Activated CD8-positive, alpha-beta memory T cell treated with anti-CD3 and anti-CD28 coated beads, Interleukin-2, amount 50 U/mL, for 1 hour (primary cell): Measurements from ENCODE around the gene MED4.
A peak's percentile ranks its signal among the peaks of the same experiment; 100 is the strongest.

ENCODE experiments used
- DNase-seq: peaks from one replicate; pipeline ENCODE4 v3.0.0-alpha.2; 2020; ENCODE audit errors: extremely low read depth

MED4 gene

DNA sequence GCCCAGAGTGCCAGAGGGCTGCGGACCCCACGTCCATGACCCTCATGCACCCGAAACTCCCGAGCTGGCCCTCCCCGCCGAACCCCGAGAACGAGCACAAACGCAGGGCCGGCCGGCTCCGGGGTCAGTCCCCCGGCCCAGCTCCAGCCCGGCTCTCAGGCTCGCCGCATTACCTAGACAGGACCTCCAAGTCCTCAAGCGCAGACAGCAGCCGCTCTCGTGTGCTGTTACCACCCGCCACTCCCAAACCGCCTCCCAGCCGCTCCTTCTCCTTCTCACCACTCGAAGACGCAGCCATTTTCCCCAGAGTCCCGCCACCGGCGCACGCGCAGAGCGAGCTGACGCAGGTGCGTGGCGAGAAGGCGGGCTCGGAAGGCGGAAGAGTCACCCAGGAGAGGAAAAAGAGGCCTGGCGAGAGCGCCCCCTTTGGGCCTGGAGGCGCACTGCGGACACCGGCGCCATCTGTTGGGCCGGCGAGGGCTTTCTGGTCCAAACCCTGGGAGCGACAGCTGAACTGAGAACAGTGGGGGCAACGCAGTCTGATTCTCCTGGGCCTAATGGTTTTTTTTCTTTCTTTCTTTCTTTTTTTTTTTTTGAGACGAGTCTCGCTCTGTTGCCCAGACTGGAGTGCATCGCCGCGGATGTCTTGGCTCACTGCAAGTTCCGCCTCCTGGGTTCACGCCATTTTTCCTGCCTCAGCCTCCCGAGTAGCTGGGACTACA lies at the start of gene MED4:
TSS of gene MED4 (minus strand) at position 324 of the 722 bp plus-strand sequence. CDS start at position 298, 26 bp downstream.
- peak; percentile 92 for DNase-seq

DNA sequence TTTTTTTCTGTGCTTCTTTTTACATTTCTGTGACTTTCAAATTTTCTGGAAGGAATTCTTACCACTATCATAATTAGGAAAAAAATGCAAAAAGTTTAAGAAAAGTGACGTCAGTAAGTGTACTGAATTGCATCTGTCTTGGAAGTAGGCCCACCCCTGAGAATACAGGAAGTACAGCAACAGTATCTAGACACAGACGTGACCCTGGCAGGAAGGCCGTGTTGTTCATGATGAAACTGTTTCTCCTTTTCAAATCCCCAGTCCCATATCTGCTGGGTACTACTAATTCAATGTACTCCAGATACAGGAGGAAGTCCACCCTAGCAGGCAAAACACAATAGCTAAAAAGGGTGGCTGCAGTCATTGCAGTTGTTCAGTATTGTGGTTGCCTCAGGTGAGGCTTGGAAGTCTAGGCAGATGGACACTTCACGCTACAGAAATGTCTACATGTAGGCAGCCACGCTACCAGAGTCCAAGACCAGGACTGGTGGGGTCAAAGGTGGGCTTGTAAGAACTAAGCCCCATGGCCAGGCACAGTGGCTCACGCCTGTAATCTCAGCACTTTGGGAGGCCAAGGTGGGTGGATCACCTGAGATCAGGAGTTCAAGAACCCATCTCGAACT lies 49.6 kb upstream of the MED4 start:
- DNase-seq: no peak

DNA sequence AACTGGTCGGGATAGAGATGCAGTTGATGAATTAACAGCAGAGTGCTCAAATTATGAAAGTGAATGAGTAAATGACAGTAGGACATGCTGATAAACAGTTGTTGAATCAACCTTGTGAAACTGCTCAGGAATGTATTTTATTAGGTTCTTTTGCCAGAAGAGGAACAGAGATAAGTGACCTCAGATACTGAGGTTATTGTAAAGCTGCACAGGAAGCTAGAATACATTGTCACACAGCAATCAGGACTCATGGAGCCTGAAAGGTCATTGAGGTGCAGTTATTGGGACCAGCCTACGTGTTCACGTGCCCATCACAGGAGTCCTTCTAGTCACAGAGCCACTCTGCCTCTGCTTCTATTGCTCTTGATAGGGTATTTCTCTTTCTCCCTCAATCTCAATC lies 47.5 kb upstream of the MED4 start:
- DNase-seq: no peak

- no peak for DNase-seq
These were observed 43.4 kb upstream of the MED4 start for GRCh38 chr13:48138270-48138669.

GRCh38 chr13:48132961-48133360 lies 38.1 kb upstream of the MED4 start:
- no peak for DNase-seq

DNA sequence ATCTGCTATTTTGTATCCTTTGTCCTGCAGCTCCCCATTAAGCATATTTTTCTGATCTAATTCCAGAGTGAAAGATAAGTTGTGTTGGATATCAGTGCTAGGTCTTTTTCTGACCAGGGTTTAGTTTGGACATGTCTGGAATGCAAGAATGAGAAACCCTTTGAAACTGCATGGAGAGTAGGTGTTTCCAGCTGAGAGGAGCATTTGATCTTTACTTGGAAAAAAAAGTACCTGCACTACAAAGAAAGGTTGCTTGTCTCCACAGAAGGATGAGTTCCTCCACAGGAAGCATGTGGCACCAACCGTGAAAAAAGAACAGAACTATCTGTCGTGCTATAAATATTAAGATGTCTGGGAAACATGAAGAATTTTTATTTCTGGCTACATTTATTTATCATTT lies 36.6 kb upstream of the MED4 start:
- DNase-seq: no peak

DNA sequence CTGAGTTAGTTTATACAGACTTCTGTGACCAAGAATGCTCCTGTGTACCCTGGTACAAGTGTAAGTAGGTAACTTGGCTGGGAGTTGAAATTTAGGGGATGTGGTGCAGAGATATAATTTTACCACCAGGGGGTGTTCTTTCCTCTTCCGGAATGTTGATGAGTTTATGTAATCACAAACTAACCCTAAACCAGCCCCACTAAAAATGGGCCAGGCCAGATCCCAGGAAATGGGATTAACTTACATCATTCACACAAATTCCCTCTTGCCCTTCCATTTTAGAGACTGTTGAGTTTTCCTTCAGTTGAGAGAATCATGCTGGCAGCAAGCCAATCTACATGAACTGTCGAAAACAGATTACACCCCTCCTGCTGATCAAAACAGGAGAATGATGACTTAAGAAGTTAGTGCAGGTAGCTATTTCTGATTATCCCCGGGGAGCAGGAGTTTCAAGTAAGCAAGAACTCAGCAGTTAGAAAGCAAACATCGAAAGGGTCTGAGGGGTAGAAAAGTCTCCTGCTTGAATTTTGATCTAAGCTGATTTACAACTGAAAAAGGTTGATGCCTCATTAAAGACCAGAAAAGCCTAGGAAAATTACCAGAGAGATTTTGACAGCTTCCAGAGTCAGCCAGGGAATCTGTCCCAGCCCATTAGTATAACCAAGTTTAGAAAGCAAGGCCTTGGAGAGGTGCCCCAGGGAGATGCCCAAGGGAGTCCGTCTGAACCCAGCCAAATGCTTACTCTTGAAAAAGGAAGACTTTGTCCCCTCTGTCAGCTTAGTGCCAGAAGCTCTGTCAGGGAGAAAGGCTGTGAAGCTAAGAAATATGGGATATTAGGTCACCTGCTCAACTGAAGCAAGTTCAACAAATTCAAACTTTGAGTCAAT lies 32.3 kb upstream of the MED4 start:
- DNase-seq: peak; percentile 11

GRCh38 chr13:48125794-48126228 lies 30.9 kb upstream of the MED4 start:
- no peak for DNase-seq

DNA sequence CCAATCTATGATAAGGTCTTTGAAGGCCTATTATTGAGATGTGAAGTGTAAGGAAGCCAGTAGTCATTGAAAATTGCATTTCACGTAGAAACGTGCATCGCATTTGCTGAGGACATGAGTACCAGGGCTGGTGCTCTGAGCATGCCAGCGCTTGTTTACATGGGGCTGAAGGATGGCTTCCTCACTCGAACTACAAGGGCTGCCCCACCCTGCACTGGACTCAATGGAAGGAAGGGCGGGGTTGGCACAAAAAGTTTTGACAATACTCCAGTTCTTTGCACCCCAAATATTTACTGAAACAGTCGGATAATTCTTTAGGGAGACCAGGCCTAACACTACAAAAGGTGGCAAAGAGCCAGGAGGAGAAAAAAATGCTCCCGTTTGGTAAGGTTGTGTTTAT lies 28.9 kb upstream of the MED4 start:
- DNase-seq: no peak

DNA sequence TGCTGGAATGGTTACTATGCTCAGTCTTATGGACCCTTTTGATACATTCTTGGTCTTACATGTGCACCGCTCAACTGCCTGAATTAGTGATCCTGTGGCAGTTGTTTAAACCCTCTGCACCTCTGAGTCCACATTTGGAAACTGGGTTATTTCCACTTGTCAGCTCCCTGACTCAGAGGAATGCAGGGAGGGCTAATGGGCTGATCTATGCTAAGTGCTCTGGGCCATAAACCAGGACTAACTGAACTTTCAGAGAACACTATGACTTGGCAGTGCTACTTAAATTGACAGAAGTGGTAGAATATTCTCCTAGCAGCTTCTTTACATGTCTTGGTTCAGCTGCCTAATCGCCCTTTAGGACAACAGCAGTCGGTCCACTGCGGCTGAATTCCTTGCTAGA lies 26.8 kb upstream of the MED4 start:
- DNase-seq: no peak

DNA sequence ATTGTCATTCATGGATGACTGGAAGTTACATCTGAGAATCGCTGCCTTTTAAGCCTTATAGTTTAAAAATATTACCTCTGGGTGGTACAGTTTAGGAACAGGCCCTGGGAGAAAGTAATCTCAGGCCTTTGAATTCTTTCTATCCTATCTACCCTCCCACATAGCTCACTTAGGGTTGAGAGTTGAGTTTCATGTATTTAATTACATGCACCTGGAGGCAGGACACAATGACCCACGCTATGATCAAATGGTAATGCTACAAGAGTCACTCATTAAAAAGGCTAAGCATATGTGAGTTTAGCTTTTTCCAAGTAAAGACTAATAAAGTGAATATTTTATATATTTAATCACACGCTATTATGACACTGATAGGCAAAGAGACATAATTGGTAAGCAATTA lies 25.3 kb upstream of the MED4 start:
- no peak for DNase-seq

- no peak for DNase-seq
These were observed 23.1 kb upstream of the MED4 start for GRCh38 chr13:48118030-48118429.

- no peak for DNase-seq
These were observed 21.9 kb upstream of the MED4 start for GRCh38 chr13:48116808-48117207.

- DNase-seq: no peak
These were observed 18.8 kb upstream of the MED4 start for GRCh38 chr13:48113756-48114130.

GRCh38 chr13:48112896-48113755 lies 18.2 kb upstream of the MED4 start:
- DNase-seq: no peak

GRCh38 chr13:48110931-48111721 lies 16.2 kb upstream of the MED4 start:
- no peak for DNase-seq

DNA sequence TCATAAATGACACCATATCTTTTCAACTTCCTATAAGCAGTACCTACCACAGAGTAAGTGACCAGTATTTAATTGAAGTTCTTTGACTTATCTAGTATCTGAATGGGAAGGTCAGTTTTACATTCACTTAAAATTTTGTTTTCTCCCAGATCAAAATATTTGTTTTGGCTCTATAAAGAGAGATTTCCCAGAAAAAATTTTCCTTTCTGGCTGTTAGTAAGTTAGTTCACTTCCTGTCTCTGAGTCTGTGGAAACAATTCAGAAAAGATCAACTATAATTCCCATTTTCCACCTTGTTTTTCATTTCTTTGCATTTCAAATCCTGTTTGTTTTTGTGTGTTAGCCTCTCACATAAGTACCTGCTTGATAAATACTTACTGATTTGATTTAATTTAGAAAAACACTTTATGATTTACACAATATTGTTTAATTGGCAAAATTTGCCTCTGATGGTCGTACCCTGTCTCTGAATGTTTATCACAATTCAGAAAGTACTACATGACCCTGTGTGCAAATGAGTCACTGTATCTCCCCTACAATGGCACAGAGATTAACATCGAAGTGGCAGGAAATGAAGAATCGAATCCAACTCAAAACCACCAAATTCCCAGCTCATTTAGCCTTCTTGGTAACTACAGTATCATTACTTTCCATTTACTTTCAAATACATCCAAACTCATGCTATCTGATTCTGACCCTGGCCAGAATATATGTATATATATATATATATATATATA lies 15.4 kb upstream of the MED4 start:
- no peak for DNase-seq

- DNase-seq: no peak
These were observed 13.2 kb upstream of the MED4 start for GRCh38 chr13:48108106-48108505.

DNA sequence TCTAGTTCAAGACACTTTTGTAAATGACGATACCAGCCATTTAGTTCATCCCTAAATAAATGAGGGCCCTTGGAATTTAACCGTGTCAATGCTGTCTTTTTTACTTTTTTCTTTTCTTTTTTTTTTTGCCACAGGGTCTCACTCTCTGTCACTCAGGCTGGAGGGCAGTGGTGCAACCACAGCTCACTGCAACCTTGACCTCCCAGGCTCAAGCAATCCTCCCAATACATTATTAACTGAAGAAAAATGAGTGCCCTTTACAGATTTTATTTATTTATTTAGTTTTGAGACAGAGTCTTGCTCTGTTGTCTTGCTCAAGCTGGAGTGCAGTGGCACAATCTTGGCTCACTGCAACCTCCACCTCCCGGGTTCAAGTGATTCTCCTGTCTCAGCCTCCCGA lies 2.9 kb upstream of the MED4 start:
- no peak for DNase-seq

GRCh38 chr13:48096670-48097069 lies 1.8 kb upstream of the MED4 start:
- DNase-seq: no peak
